HCT116 (cell line): ENCODE data around the gene PFKFB3. TPM values are rescaled to one million over a fixed set of nuclear protein-coding genes. Genes with fewer than 3 reads are reported as not detected.

ENCODE experiments used
- ATAC-seq: fragments of 200-7000 bp; cut with Tn5 transposase; 2 replicates; pipeline ENCODE4 v1.9.1; 2020; ENCODE audit warnings: mild to moderate bottlenecking, moderate library complexity
- BruUV-seq: library from RNA; stranded (reverse); fragments of 400-500 nt; replicated peaks from 2 replicates; lab custom pipeline; 2021; lab: Mats Ljungman, UMichigan
- CTCF ChIA-PET: fragments of 300-600 bp; sonication (Branson Sonifier 250); formaldehyde crosslinking; loops from one replicate; lab custom pipeline; 2021; ENCODE audit warnings: antibody characterized with exemption; lab: Charles Lee
- POLR2A ChIA-PET: fragments of 300-600, 350-600 bp; sonication (Branson Sonifier 250); formaldehyde crosslinking; loops from one replicate; lab custom pipeline; 2021; ENCODE audit warnings: antibody characterized with exemption; lab: Charles Lee
- RAD21 ChIA-PET, 2 experiments: fragments of 300-600 bp; sonication (Branson Sonifier 250); formaldehyde crosslinking; loops; one replicate each; lab custom pipeline; 2023; ENCODE audit warnings: low total read pairs in 2 of 2; ENCODE audit not compliant: uncharacterized antibody in 2 of 2, unreplicated experiment in 2 of 2, low non-redundant PET in 1 of 2; lab: Charles Lee
- DNase-seq: peaks from one replicate; pipeline ENCODE4 v3.0.0-alpha.2; 2010; ENCODE audit warnings: low read depth, low spot score
- H2AFZ ChIP-seq: fragments of 200-600 bp; shearing (Covaris generic), sonication (generic); 2 replicates; pipeline ENCODE4 v1.6.1; 2017; ENCODE audit warnings: low read depth, mixed run types, mixed read lengths, antibody characterized with exemption, low read length; ENCODE audit not compliant: poor library complexity, severe bottlenecking
- H3K27ac ChIP-seq: 2 replicates; pipeline ENCODE4 v1.5.1; 2012; ENCODE audit warnings: low read depth, low read length
- H3K27me3 ChIP-seq: fragments of 200-600 bp; sonication (generic); 2 replicates; pipeline ENCODE4 v1.6.1; 2016; ENCODE audit warnings: mixed run types, low read length, mixed read lengths; ENCODE audit not compliant: insufficient read depth
- H3K36me3 ChIP-seq, 2 experiments: fragments of 200-500 bp in 1 of 2; fragments of 200-600 bp in 1 of 2; sonication (Bioruptor generic) in 1 of 2; sonication (generic) in 1 of 2; 2 replicates each; pipeline versions ENCODE4 v1.5.1 to v1.6.1; 2014 to 2016; ENCODE audit warnings: low read length in 2 of 2, inconsistent platforms in 1 of 2, mixed read lengths in 1 of 2, mixed run types in 1 of 2; ENCODE audit not compliant: insufficient read depth in 2 of 2, control insufficient read depth in 1 of 2
- H3K4me1 ChIP-seq, 2 experiments: fragments of 200-600 bp in 1 of 2; sonication (generic) in 1 of 2; 2 replicates each; pipeline versions ENCODE4 v1.5.1 to v1.6.1; 2012 to 2017; ENCODE audit warnings: low read length in 2 of 2, inconsistent platforms in 1 of 2, mild to moderate bottlenecking in 1 of 2, mixed read lengths in 1 of 2, mixed run types in 1 of 2, moderate library complexity in 1 of 2; ENCODE audit not compliant: insufficient read depth in 2 of 2, control insufficient read depth in 1 of 2
- H3K4me2 ChIP-seq: fragments of 200-600 bp; sonication (generic); 2 replicates; pipeline ENCODE4 v1.6.1; 2017; ENCODE audit warnings: mixed run types, low read length, mixed read lengths
- H3K4me3 ChIP-seq, 2 experiments: fragments of 200-600 bp in 1 of 2; sonication (generic) in 1 of 2; replicated peaks in 1 of 2; 2 replicates each; pipeline ENCODE4 v1.5.1; 2011 to 2016; ENCODE audit warnings: low read length in 2 of 2, control low read depth in 1 of 2, low read depth in 1 of 2, mild to moderate bottlenecking in 1 of 2, mixed read lengths in 1 of 2, mixed run types in 1 of 2
- H3K79me2 ChIP-seq: fragments of 200-600 bp; sonication (generic); 2 replicates; pipeline ENCODE4 v1.6.1; 2017; ENCODE audit warnings: mild to moderate bottlenecking, mixed run types, low read length, moderate library complexity, mixed read lengths; ENCODE audit not compliant: insufficient read depth
- H3K9ac ChIP-seq: fragments of 200-600 bp; sonication (generic); 2 replicates; pipeline ENCODE4 v1.6.1; 2016; ENCODE audit warnings: low read length, mixed read lengths
- H3K9me2 ChIP-seq: fragments of 200-600 bp; sonication (generic), shearing (Covaris generic); 2 replicates; pipeline ENCODE4 v1.6.1; 2017; ENCODE audit warnings: mixed run types, mild to moderate bottlenecking, moderate library complexity; ENCODE audit not compliant: insufficient read depth
- H3K9me3 ChIP-seq, 2 experiments: fragments of 200-500 bp in 1 of 2; fragments of 200-600 bp in 1 of 2; sonication (Bioruptor generic) in 1 of 2; sonication (generic) in 1 of 2; 2 replicates each; pipeline ENCODE4 v1.6.1; 2014 to 2017; ENCODE audit warnings: low read length in 2 of 2, mixed read lengths in 2 of 2, inconsistent platforms in 1 of 2, low read depth in 1 of 2, mild to moderate bottlenecking in 1 of 2, mixed run types in 1 of 2, moderate library complexity in 1 of 2; ENCODE audit not compliant: control insufficient read depth in 1 of 2, insufficient read depth in 1 of 2
- H4K20me1 ChIP-seq: fragments of 200-600 bp; sonication (generic), shearing (Covaris generic); 2 replicates; pipeline ENCODE4 v1.6.1; 2017; ENCODE audit warnings: mixed run types, mild to moderate bottlenecking, moderate library complexity; ENCODE audit not compliant: insufficient read depth
- CBX3 ChIP-seq: IDR thresholded peaks from 2 replicates; pipeline ENCODE4 v1.6.1; 2012; ENCODE audit warnings: low read depth
- CEBPB ChIP-seq: IDR thresholded peaks from 2 replicates; pipeline ENCODE4 v1.6.1; 2012; ENCODE audit warnings: low read depth
- EGR1 ChIP-seq: IDR thresholded peaks from 2 replicates; pipeline ENCODE4 v1.6.1; 2012; ENCODE audit warnings: low read depth
- ELF1 ChIP-seq: IDR thresholded peaks from 2 replicates; pipeline ENCODE4 v1.6.1; 2012; ENCODE audit warnings: low read depth, borderline replicate concordance
- EZH2 ChIP-seq: fragments of 200-600 bp; sonication (generic); IDR thresholded peaks from 2 replicates; pipeline ENCODE4 v1.6.1; 2017; ENCODE audit warnings: antibody characterized with exemption, mixed run types
- POLR2AphosphoS5 ChIP-seq: IDR thresholded peaks from 2 replicates; pipeline ENCODE4 v1.6.1; 2011; ENCODE audit warnings: mild to moderate bottlenecking, low read depth, low read length, moderate library complexity
- YY1 ChIP-seq: IDR thresholded peaks from 2 replicates; pipeline ENCODE4 v1.6.1; 2011; ENCODE audit warnings: low read length, low read depth, moderate library complexity, mild to moderate bottlenecking; ENCODE audit not compliant: insufficient replicate concordance; ENCODE audit errors: extremely low read depth
- ZBTB33 ChIP-seq: IDR thresholded peaks from 2 replicates; pipeline ENCODE4 v1.6.1; 2011; ENCODE audit warnings: mild to moderate bottlenecking, low read length, moderate library complexity; ENCODE audit not compliant: insufficient replicate concordance; ENCODE audit errors: extremely low read depth
- ZNF274 ChIP-seq: fragments of 200-500 bp; sonication (Bioruptor generic); IDR thresholded peaks from 2 replicates; pipeline ENCODE4 v1.6.1; 2014; ENCODE audit warnings: mild to moderate bottlenecking, low read depth, low read length, inconsistent platforms
- intact Hi-C: fragments of 100-400 bp; cut with micrococcal nuclease; formaldehyde crosslinking; loops from 2 replicates; pipeline ENCODE4 v1.10.0; 2022
- total RNA-seq: library from RNA; stranded (reverse); gene quantifications from one replicate; pipeline ENCODE4 v1.2.1, GENCODE V29; 2021; ENCODE audit not compliant: unreplicated experiment
- TF ChIP-seq, protein P1 (sequence below): IDR thresholded peaks from 2 replicates; pipeline ENCODE4 v1.6.1; 2012
- TF ChIP-seq, protein P2 (sequence below): IDR thresholded peaks from 2 replicates; pipeline ENCODE4 v1.6.1; 2012
- TF ChIP-seq, protein P3 (sequence below): IDR thresholded peaks from 2 replicates; pipeline ENCODE4 v1.6.1; 2012; ENCODE audit warnings: low read depth

PFKFB3 gene
- total RNA-seq, 1 experiment from 2014 or later = 50.8 TPM

- no peaks in the 10 kb centered on the region for H3K9me3 ChIP-seq
- H3K4me2 ChIP-seq = no peak overlapping the region
- ChIA-PET POLR2A (no interaction called here), RAD21 (no interaction called here), CTCF (no interaction called here)
- no peak overlapping the region for H3K27ac ChIP-seq
- no peaks in the 10 kb centered on the region for H3K9me2 ChIP-seq
- no peak for DNase-seq
- no peaks in the 10 kb centered on the region for H4K20me1 ChIP-seq
- H3K79me2 ChIP-seq = peaks cover 31% of the 10 kb centered on the region; the same call in 1 of the 2 replicates
- TF ChIP-seq CBX3 (no peak), ZBTB33 (no peak), ELF1 (no peak), POLR2AphosphoS5 (no peak), EZH2 (no peak), ZNF274 (no peak), CEBPB (no peak), YY1 (no peak), EGR1 (no peak)
- TF ChIP-seq, protein P1, sequence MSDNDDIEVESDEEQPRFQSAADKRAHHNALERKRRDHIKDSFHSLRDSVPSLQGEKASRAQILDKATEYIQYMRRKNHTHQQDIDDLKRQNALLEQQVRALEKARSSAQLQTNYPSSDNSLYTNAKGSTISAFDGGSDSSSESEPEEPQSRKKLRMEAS = no peak
- TF ChIP-seq, protein P2, sequence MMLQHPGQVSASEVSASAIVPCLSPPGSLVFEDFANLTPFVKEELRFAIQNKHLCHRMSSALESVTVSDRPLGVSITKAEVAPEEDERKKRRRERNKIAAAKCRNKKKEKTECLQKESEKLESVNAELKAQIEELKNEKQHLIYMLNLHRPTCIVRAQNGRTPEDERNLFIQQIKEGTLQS = no peak
- TF ChIP-seq, protein P3, sequence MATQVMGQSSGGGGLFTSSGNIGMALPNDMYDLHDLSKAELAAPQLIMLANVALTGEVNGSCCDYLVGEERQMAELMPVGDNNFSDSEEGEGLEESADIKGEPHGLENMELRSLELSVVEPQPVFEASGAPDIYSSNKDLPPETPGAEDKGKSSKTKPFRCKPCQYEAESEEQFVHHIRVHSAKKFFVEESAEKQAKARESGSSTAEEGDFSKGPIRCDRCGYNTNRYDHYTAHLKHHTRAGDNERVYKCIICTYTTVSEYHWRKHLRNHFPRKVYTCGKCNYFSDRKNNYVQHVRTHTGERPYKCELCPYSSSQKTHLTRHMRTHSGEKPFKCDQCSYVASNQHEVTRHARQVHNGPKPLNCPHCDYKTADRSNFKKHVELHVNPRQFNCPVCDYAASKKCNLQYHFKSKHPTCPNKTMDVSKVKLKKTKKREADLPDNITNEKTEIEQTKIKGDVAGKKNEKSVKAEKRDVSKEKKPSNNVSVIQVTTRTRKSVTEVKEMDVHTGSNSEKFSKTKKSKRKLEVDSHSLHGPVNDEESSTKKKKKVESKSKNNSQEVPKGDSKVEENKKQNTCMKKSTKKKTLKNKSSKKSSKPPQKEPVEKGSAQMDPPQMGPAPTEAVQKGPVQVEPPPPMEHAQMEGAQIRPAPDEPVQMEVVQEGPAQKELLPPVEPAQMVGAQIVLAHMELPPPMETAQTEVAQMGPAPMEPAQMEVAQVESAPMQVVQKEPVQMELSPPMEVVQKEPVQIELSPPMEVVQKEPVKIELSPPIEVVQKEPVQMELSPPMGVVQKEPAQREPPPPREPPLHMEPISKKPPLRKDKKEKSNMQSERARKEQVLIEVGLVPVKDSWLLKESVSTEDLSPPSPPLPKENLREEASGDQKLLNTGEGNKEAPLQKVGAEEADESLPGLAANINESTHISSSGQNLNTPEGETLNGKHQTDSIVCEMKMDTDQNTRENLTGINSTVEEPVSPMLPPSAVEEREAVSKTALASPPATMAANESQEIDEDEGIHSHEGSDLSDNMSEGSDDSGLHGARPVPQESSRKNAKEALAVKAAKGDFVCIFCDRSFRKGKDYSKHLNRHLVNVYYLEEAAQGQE = no peak
- no peaks in the 10 kb centered on the region for H3K27me3 ChIP-seq
- no peak overlapping the region for H3K9ac ChIP-seq
- ATAC-seq = no peak
- BruUV-seq = no TSS peak
- peaks cover 0 to 10% of the 10 kb centered on the region in 2 experiments; a peak in 1 of 4 replicates for H3K4me1 ChIP-seq
- no peak overlapping the region for H2AFZ ChIP-seq
- no peak overlapping the region for H3K4me3 ChIP-seq
- no peaks in the 10 kb centered on the region for H3K36me3 ChIP-seq
- intact Hi-C loops = no loop called here
These were observed 5.4 kb upstream of the PFKFB3 start for GRCh38 chr10:6197321-6197720.
